Activated naive CD4-positive, alpha-beta T cell treated with anti-CD3 and anti-CD28 coated beads, Interleukin-2, amount 50 U/mL, for 24 hours (primary cell): ENCODE results near the gene SMIM35.
A peak's percentile ranks its signal among the peaks of the same experiment; 100 is the strongest.

Source experiments
- H3K27ac Mint-ChIP-seq: one replicate; pipeline ENCODE4 v1.8.0; 2021; ENCODE audit warnings: mild to moderate bottlenecking, mixed read lengths
- H3K27me3 Mint-ChIP-seq: one replicate; pipeline ENCODE4 v1.8.0; 2021; ENCODE audit warnings: mixed read lengths
- H3K36me3 Mint-ChIP-seq: one replicate; pipeline ENCODE4 v1.8.0; 2021; ENCODE audit warnings: mixed read lengths
- H3K4me1 Mint-ChIP-seq: one replicate; pipeline ENCODE4 v1.8.0; 2021; ENCODE audit warnings: mixed read lengths
- H3K4me3 Mint-ChIP-seq: one replicate; pipeline ENCODE4 v1.8.0; 2021; ENCODE audit warnings: mild to moderate bottlenecking, mixed read lengths
- H3K9me3 Mint-ChIP-seq: one replicate; pipeline ENCODE4 v1.8.0; 2021; ENCODE audit warnings: mixed read lengths

Gene SMIM35

GRCh38 chr11:117970400-117971024 is 116.3 kb downstream of the SMIM35 start:
- Mint-ChIP-seq H3K4me3 (peak overlapping the region; percentile 21), H3K4me1 (peaks cover 63% of the 10 kb centered on the region), H3K27ac (peak overlapping the region; percentile 6), H3K27me3 (no peaks in the 10 kb centered on the region), H3K9me3 (no peaks in the 10 kb centered on the region), H3K36me3 (no peaks in the 10 kb centered on the region)

- peaks cover 55% of the 10 kb centered on the region for H3K4me1 Mint-ChIP-seq
- H3K36me3 Mint-ChIP-seq, result no peaks in the 10 kb centered on the region
- no peaks in the 10 kb centered on the region for H3K27me3 Mint-ChIP-seq
- no peak overlapping the region for H3K27ac Mint-ChIP-seq
- H3K4me3 Mint-ChIP-seq, result no peak overlapping the region
- no peaks in the 10 kb centered on the region for H3K9me3 Mint-ChIP-seq
Measured at GRCh38 chr11:117969160-117969991, 117.4 kb downstream of the SMIM35 start.

GRCh38 chr11:117966908-117967307 is 119.9 kb downstream of the SMIM35 start:
- Mint-ChIP-seq H3K4me3 (no peak overlapping the region), H3K27me3 (no peaks in the 10 kb centered on the region), H3K36me3 (no peaks in the 10 kb centered on the region), H3K27ac (no peak overlapping the region), H3K9me3 (no peaks in the 10 kb centered on the region), H3K4me1 (peaks cover 33% of the 10 kb centered on the region)

GRCh38 chr11:117962826-117963225 is 123.9 kb downstream of the SMIM35 start:
- H3K4me1 Mint-ChIP-seq, result peaks cover 27% of the 10 kb centered on the region

GRCh38 chr11:117961896-117962295 is 124.9 kb downstream of the SMIM35 start:
- H3K4me3 Mint-ChIP-seq, result no peak overlapping the region
- peak overlapping the region; percentile 38 for H3K27ac Mint-ChIP-seq
- no peaks in the 10 kb centered on the region for H3K27me3 Mint-ChIP-seq
- H3K9me3 Mint-ChIP-seq, result peaks cover 10% of the 10 kb centered on the region
- peaks cover 34% of the 10 kb centered on the region for H3K4me1 Mint-ChIP-seq
- peaks cover 24% of the 10 kb centered on the region for H3K36me3 Mint-ChIP-seq

More at GRCh38 chr11:117962826-117963225, 123.9 kb downstream of the SMIM35 start:
- Mint-ChIP-seq H3K36me3 (peaks cover 17% of the 10 kb centered on the region), H3K27me3 (no peaks in the 10 kb centered on the region), H3K4me3 (no peak overlapping the region), H3K27ac (no peak overlapping the region), H3K9me3 (peaks cover 4% of the 10 kb centered on the region)

- Mint-ChIP-seq H3K4me1 (peaks cover 48% of the 10 kb centered on the region), H3K9me3 (peaks cover 10% of the 10 kb centered on the region), H3K27ac (peak overlapping the region; percentile 15), H3K27me3 (no peaks in the 10 kb centered on the region), H3K4me3 (no peak overlapping the region), H3K36me3 (peaks cover 27% of the 10 kb centered on the region)
Measured at GRCh38 chr11:117960406-117960805, 126.4 kb downstream of the SMIM35 start.

GRCh38 chr11:117959438-117960149 is 127.2 kb downstream of the SMIM35 start:
- H3K4me3 Mint-ChIP-seq, result no peak overlapping the region
- peaks cover 27% of the 10 kb centered on the region for H3K36me3 Mint-ChIP-seq
- peaks cover 50% of the 10 kb centered on the region for H3K4me1 Mint-ChIP-seq
- H3K27ac Mint-ChIP-seq, result peak overlapping the region; percentile 4
- H3K9me3 Mint-ChIP-seq, result peaks cover 10% of the 10 kb centered on the region
- no peaks in the 10 kb centered on the region for H3K27me3 Mint-ChIP-seq

- Mint-ChIP-seq H3K27ac (no peak overlapping the region), H3K27me3 (no peaks in the 10 kb centered on the region), H3K36me3 (peaks cover 27% of the 10 kb centered on the region), H3K4me1 (peaks cover 57% of the 10 kb centered on the region), H3K9me3 (peaks cover 10% of the 10 kb centered on the region), H3K4me3 (no peak overlapping the region)
Measured at GRCh38 chr11:117958949-117959348, 127.8 kb downstream of the SMIM35 start.
